NT2/D1 (cell line): ENCODE results near the gene FBLN5.

Experiments
- DNase-seq: peaks from one replicate; pipeline ENCODE4 v3.0.0-alpha.2; 2011; ENCODE audit warnings: low read depth, low spot score
- H3K27me3 ChIP-seq: 2 replicates; pipeline ENCODE4 v1.6.0; 2011; ENCODE audit warnings: mild to moderate bottlenecking; ENCODE audit not compliant: insufficient read length, insufficient read depth
- H3K36me3 ChIP-seq: 2 replicates; pipeline ENCODE4 v1.6.1; 2011; ENCODE audit warnings: mild to moderate bottlenecking, low read length, mixed read lengths; ENCODE audit not compliant: insufficient read depth, insufficient read length
- H3K4me1 ChIP-seq: 2 replicates; pipeline ENCODE4 v1.5.1; 2011; ENCODE audit not compliant: insufficient read depth, insufficient read length
- H3K4me3 ChIP-seq: 2 replicates; pipeline ENCODE4 v1.5.1; 2011; ENCODE audit warnings: low read depth; ENCODE audit not compliant: insufficient read length
- H3K9ac ChIP-seq: 2 replicates; pipeline ENCODE4 v1.6.0; 2011; ENCODE audit warnings: low read depth; ENCODE audit not compliant: insufficient read length
- H3K9me3 ChIP-seq: 2 replicates; pipeline ENCODE4 v1.5.1; 2011; ENCODE audit warnings: mild to moderate bottlenecking, low read length; ENCODE audit not compliant: insufficient read depth
- SUZ12 ChIP-seq: IDR thresholded peaks from 2 replicates; pipeline ENCODE4 v1.6.1; 2011; ENCODE audit not compliant: insufficient read length, insufficient read depth; ENCODE audit errors: extremely low read depth
- YY1 ChIP-seq: IDR thresholded peaks from 2 replicates; pipeline ENCODE4 v1.6.1; 2011; ENCODE audit not compliant: insufficient read length, insufficient read depth
- ZNF274 ChIP-seq: IDR thresholded peaks from 2 replicates; pipeline ENCODE4 v1.6.1; 2011; ENCODE audit warnings: mild to moderate bottlenecking, low read depth, low read length

Gene FBLN5

DNA sequence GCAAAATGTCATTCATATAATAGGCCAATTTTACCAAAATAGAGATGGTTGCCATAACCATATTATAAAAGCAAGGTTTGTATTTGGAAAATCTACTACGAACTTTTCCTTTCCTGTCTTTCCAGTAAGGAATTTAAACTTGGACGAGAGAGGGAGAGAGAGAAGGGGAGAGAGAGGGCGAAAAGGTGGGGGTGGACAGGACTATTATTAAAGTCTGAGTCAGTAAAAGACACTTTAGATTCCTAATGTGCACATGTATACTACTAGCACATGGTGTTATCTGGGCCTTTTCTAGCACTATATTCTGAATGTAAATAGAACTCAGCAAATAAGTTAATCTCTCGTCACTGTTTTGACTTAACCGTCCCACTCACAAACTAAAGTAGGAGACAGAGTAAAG is 30.4 kb upstream of the FBLN5 start:
- Histone ChIP-seq H3K4me3 (no peak overlapping the region), H3K9ac (no peak overlapping the region), H3K4me1 (no peaks in the 10 kb centered on the region), H3K27me3 (no peaks in the 10 kb centered on the region), H3K36me3 (peaks cover 10% of the 10 kb centered on the region), H3K9me3 (no peaks in the 10 kb centered on the region; the same call in 1 of the 2 replicates)
- no peak for TF ChIP-seq ZNF274
- no peak for TF ChIP-seq YY1
- no peak for TF ChIP-seq SUZ12
- DNase-seq: no peak

DNA sequence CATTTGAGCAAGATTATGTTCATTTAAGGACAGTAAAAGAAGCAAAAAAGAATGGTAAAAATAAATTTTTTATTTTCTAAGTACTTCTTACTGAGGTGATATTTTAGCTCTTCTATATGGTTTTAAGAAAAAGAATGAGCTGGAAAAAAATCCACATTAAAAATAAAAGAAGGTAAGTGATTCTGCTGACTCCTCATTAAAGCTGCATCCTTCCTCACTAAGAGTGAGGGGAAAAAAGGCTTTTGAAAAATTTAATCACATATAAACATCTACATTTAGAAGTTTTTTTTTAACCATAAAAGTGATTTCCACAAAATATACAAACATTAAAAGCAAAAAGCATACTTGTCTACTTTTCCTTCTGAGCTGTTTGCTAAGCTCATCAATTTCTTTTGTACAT is 28.3 kb upstream of the FBLN5 start:
- DNase-seq: no peak
- Histone ChIP-seq H3K4me1 (no peaks in the 10 kb centered on the region), H3K36me3 (peaks cover 13% of the 10 kb centered on the region), H3K27me3 (no peaks in the 10 kb centered on the region), H3K9me3 (no peaks in the 10 kb centered on the region; the same call in 1 of the 2 replicates), H3K4me3 (no peak overlapping the region), H3K9ac (no peak overlapping the region)
- no peak for TF ChIP-seq YY1
- no peak for TF ChIP-seq ZNF274
- TF ChIP-seq SUZ12: no peak

DNA sequence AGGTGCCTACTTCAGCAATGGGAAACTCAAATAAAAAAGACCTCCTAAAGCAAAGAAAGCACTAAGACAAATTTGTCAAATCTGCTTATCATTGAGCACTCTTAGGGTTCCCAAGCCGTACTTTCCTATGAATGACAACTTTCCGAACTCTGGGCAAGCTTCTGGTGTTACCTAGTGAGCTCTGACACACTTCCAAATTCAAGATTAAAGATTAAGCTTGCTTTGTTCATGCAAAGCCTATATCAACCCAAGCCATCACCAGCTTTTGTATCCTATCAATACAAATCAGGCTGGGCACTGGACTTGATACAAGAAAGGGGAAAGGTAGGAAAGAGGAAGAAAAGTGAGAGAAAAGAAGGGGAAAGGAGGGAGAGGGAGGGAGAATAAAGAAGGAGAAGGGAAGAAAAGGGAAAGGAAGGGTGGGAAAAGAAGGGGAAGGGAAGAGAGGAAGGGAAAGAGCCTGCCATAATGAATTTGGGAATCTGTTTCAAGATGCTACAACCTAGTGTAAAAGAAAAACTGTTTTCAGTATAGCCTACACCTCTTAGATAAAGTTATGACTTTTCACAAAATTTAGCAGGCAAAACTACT is 23.8 kb upstream of the FBLN5 start:
- Histone ChIP-seq H3K4me1 (no peaks in the 10 kb centered on the region), H3K9ac (no peak overlapping the region), H3K27me3 (no peaks in the 10 kb centered on the region), H3K4me3 (no peak overlapping the region), H3K36me3 (peaks cover 17% of the 10 kb centered on the region), H3K9me3 (no peaks in the 10 kb centered on the region)
- DNase-seq: no peak
- TF ChIP-seq YY1: no peak
- TF ChIP-seq ZNF274: no peak
- no peak for TF ChIP-seq SUZ12

DNA sequence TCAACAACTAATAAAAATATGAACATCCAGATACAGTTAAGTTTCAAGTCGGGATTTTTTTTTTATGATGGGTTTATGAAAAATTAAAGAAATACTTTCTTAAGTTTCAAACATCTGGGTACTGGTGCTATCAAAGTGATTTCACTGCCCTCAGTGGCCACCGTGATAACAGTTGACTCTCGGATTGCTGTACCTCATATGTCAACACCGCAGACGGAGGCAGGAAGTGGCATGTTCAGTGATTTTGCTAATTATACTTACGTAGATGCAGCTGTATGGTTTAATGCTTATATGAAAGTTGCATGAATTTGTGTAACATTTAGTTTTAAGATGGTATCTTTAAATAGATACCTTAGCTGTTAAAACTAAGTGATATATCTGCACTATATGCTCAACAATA is 20.8 kb upstream of the FBLN5 start:
- no peak for DNase-seq
- no peak overlapping the region for H3K9ac ChIP-seq
- H3K4me1 ChIP-seq: no peaks in the 10 kb centered on the region
- no peaks in the 10 kb centered on the region for H3K9me3 ChIP-seq
- no peak overlapping the region for H3K4me3 ChIP-seq
- no peak for TF ChIP-seq SUZ12
- no peak for TF ChIP-seq YY1
- TF ChIP-seq ZNF274: no peak
- H3K27me3 ChIP-seq: no peaks in the 10 kb centered on the region
- peaks cover 10% of the 10 kb centered on the region for H3K36me3 ChIP-seq

DNA sequence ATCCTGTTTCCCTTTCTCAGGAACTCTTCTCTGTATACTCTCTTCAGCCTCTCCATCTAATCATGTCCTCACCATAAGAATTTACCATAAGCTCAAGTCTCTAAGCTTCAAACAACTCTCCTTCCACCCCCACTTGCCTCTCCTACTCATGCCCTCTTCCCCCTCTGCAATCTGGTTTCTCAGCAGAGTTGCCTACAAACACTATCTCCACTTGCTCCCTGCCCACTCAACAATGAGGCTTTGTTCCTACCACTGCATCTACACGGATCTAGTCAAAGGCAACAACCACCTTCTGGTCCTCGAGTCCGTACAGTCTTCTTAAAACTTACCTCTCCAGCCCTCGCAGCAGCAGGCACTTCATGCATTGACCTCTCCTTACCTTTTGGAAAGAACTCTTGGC is 17.2 kb upstream of the FBLN5 start:
- Histone ChIP-seq H3K36me3 (peaks cover 8% of the 10 kb centered on the region), H3K27me3 (no peaks in the 10 kb centered on the region), H3K4me3 (no peak overlapping the region), H3K9me3 (no peaks in the 10 kb centered on the region), H3K9ac (no peak overlapping the region), H3K4me1 (no peaks in the 10 kb centered on the region)
- DNase-seq: no peak
- TF ChIP-seq ZNF274 (no peak), YY1 (no peak), SUZ12 (no peak)

DNA sequence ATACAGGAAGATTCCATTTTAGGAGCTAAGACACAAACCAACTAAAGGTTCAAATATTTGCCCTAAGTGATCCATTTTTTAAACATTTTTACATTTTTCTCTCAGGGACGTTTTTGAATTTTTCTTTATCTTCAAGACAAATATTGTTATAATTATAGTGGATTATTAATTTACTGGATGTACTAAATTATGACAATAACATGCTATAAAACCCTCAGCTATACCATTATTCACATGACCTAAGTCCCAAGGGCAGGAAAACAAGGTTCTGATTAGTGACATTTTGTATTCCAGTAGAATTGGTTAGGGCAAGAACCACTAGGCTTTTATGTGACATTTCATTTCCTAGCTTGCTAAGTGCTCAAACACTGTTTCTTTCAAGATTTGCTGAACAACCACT is 16.5 kb upstream of the FBLN5 start:
- H3K4me3 ChIP-seq: no peak overlapping the region
- peaks cover 2% of the 10 kb centered on the region for H3K36me3 ChIP-seq
- no peak overlapping the region for H3K9ac ChIP-seq
- H3K4me1 ChIP-seq: no peaks in the 10 kb centered on the region
- no peaks in the 10 kb centered on the region for H3K27me3 ChIP-seq
- no peak for DNase-seq
- no peaks in the 10 kb centered on the region for H3K9me3 ChIP-seq
- TF ChIP-seq YY1: no peak
- TF ChIP-seq ZNF274: no peak

- Histone ChIP-seq H3K4me1 (no peaks in the 10 kb centered on the region), H3K36me3 (no peaks in the 10 kb centered on the region), H3K27me3 (no peaks in the 10 kb centered on the region), H3K9ac (no peak overlapping the region), H3K4me3 (no peak overlapping the region), H3K9me3 (no peaks in the 10 kb centered on the region)
- TF ChIP-seq YY1 (no peak), SUZ12 (no peak)
- no peak for DNase-seq
These were observed 16.0 kb upstream of the FBLN5 start for GRCh38 chr14:91963465-91963864.
